Fibroblast of villous mesenchyme (primary cell): ENCODE data around the gene RFC1. TPM values are rescaled to one million over a fixed set of nuclear protein-coding genes. Genes with fewer than 3 reads are reported as not detected.

ENCODE experiments used
- DNase-seq: peaks from one replicate; pipeline ENCODE4 v3.0.0-alpha.2; 2010; ENCODE audit warnings: low read depth
- H3K4me3 ChIP-seq: 2 replicates; pipeline ENCODE4 v1.5.1; 2011; ENCODE audit warnings: low read depth, mild to moderate bottlenecking, low read length
- CTCF ChIP-seq: IDR thresholded peaks from 2 replicates; pipeline ENCODE4 v1.5.1; 2012; ENCODE audit warnings: low read depth, mild to moderate bottlenecking, low read length; ENCODE audit not compliant: insufficient read depth
- total RNA-seq: library from RNA; depleted of rRNA; stranded (reverse); fragments of >200 nt; gene quantifications from 2 replicates; pipeline ENCODE4 v1.2.3, GENCODE V29; 2012

The RFC1 gene
- total RNA-seq, 1 donor = 55.3 TPM

GRCh38 chr4:39341075-39341725, 25.0 kb downstream of the RFC1 start:
- no peak for DNase-seq
- no peak for TF ChIP-seq CTCF

DNA sequence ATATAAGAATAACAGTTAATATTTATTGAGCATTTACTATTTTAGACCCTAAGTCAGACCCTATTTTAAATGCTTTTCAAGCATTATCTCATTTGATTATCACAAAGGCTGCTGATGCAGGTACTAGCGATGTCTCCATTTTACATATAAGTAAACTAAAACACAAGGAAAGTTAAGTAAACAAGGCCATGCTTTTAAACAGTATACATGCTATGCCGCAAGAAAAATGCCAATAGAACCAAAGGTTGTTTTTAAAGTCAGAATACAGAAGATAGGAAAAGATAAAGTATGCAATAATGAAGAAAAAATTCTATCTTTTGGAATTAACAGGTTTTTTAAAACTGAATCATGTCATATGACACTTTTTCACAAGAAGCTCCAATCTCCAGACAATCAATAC, 26.2 kb downstream of the RFC1 start:
- no peak for TF ChIP-seq CTCF
- no peak overlapping the region for H3K4me3 ChIP-seq
- DNase-seq = no peak

More at GRCh38 chr4:39341075-39341725, 25.0 kb downstream of the RFC1 start:
- no peak overlapping the region for H3K4me3 ChIP-seq

GRCh38 chr4:39337841-39338240, 28.3 kb downstream of the RFC1 start:
- H3K4me3 ChIP-seq = no peak overlapping the region
- TF ChIP-seq CTCF = no peak
- no peak for DNase-seq

- no peak for TF ChIP-seq CTCF
- no peak overlapping the region for H3K4me3 ChIP-seq
These were observed 30.6 kb downstream of the RFC1 start for GRCh38 chr4:39335566-39335965.

GRCh38 chr4:39331191-39331590, 35.0 kb downstream of the RFC1 start:
- no peak for TF ChIP-seq CTCF
- DNase-seq = no peak
- no peak overlapping the region for H3K4me3 ChIP-seq

More at GRCh38 chr4:39335566-39335965, 30.6 kb downstream of the RFC1 start:
- DNase-seq = no peak

- no peak for TF ChIP-seq CTCF
These were observed 35.8 kb downstream of the RFC1 start for GRCh38 chr4:39330353-39330752.

DNA sequence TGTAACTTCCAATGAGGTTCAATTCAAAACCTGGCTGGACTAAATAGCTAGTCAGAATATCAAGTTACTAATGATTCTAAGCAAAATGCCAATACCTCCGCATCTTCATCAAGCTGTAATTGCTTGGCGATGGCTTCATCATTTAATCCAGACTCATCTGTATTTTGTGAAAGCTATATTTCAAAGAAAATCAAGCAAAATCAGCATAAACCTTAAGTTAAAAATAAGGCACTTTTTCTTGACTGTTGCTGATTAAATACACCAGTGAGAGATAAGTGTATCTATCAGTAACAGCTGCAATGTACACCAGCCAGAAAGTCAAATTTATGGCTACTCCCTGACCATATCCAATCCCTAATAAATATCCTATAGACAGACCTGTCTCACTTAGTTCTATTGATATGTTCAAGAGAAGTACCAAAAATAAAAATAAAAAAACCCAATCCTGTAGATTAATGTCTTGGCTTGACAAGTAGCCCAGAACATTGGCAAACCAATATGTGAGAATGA, 39.6 kb downstream of the RFC1 start:
- DNase-seq = no peak
- no peak for TF ChIP-seq CTCF
- H3K4me3 ChIP-seq = no peak overlapping the region

More at GRCh38 chr4:39330353-39330752, 35.8 kb downstream of the RFC1 start:
- H3K4me3 ChIP-seq = no peak overlapping the region
- DNase-seq = no peak
